ENCODE results near the gene ACOT9. TPM values are rescaled to one million over a fixed set of nuclear protein-coding genes. Genes with fewer than 3 reads are reported as not detected.

The ACOT9 gene
- total RNA-seq, 1 experiment from 2014 or later = 33.6 TPM

GRCh38 chrX:23704673-23705206 lies 38.3 kb downstream of the ACOT9 start:
- TF ChIP-seq EZH2 (IDR thresholded peaks at IDR 0.05; ENCODE audit: borderline replicate concordance, low read depth, low read length, poor library complexity, severe bottlenecking) = no peak
- H3K9me3 ChIP-seq (ENCODE audit: low read depth, low read length, poor library complexity, severe bottlenecking) = no peaks in the 10 kb centered on the region
- intact Hi-C loops (cut with micrococcal nuclease; ENCODE audit: unreplicated experiment) = no loop called here
- CTCF ChIA-PET = interaction anchor here (0.7 kb wide), 1 partner anchor 115 kb away, joined by 9 read pairs; no protein-coding TSS in a partner anchor
- no peaks in the 10 kb centered on the region for H3K27me3 ChIP-seq (replicated peaks; ENCODE audit: insufficient read depth, low read depth, low read length, poor library complexity)
- POLR2A ChIA-PET (ENCODE audit: low non-redundant PET) = no interaction called here
- no peak overlapping the region for H3K27ac ChIP-seq (ENCODE audit: low read depth, low read length, poor library complexity, severe bottlenecking)
- no peak overlapping the region for H3K4me3 ChIP-seq (ENCODE audit: low read depth, low read length, poor library complexity, severe bottlenecking)
- BruUV-seq (replicated peaks) = no TSS peak
- peaks cover 3% of the 10 kb centered on the region for H3K36me3 ChIP-seq (ENCODE audit: insufficient read depth, low read length, poor library complexity, severe bottlenecking)
- no peaks in the 10 kb centered on the region for H3K4me1 ChIP-seq (ENCODE audit: insufficient read depth, low read length, poor library complexity, severe bottlenecking)
- DNase-seq (ENCODE audit: low spot score) = no peak

- Histone ChIP-seq H3K4me3 (ENCODE audit: low read depth, low read length, poor library complexity, severe bottlenecking) (no peak overlapping the region), H3K27ac (ENCODE audit: low read depth, low read length, poor library complexity, severe bottlenecking) (no peak overlapping the region), H3K36me3 (ENCODE audit: insufficient read depth, low read length, poor library complexity, severe bottlenecking) (peaks cover 3% of the 10 kb centered on the region), H3K4me1 (ENCODE audit: insufficient read depth, low read length, poor library complexity, severe bottlenecking) (no peaks in the 10 kb centered on the region), H3K9me3 (ENCODE audit: low read depth, low read length, poor library complexity, severe bottlenecking) (no peaks in the 10 kb centered on the region), H3K27me3 (replicated peaks; ENCODE audit: insufficient read depth, low read depth, low read length, poor library complexity) (no peaks in the 10 kb centered on the region)
- ChIA-PET CTCF (no interaction called here), POLR2A (ENCODE audit: low non-redundant PET) (no interaction called here)
- intact Hi-C loops (cut with micrococcal nuclease; ENCODE audit: unreplicated experiment) = loop anchor here (10.0 kb wide), 1 partner anchor 355 kb away; the partner anchor contains the start of gene EIF2S3
- TF ChIP-seq CTCF (conservative IDR thresholded peaks at IDR 0.05; ENCODE audit: low read depth, low read length) (no peak), EZH2 (IDR thresholded peaks at IDR 0.05; ENCODE audit: borderline replicate concordance, low read depth, low read length, poor library complexity, severe bottlenecking) (no peak)
- BruUV-seq (replicated peaks) = no TSS peak
- DNase-seq (ENCODE audit: low spot score) = no peak
Observed at GRCh38 chrX:23699636-23700194, 43.4 kb downstream of the ACOT9 start.

- Histone ChIP-seq H3K36me3 (ENCODE audit: insufficient read depth, low read length, poor library complexity, severe bottlenecking) (no peaks in the 10 kb centered on the region), H3K9me3 (ENCODE audit: low read depth, low read length, poor library complexity, severe bottlenecking) (no peaks in the 10 kb centered on the region), H3K27me3 (replicated peaks; ENCODE audit: insufficient read depth, low read depth, low read length, poor library complexity) (no peaks in the 10 kb centered on the region), H3K27ac (ENCODE audit: low read depth, low read length, poor library complexity, severe bottlenecking) (no peak overlapping the region), H3K4me1 (ENCODE audit: insufficient read depth, low read length, poor library complexity, severe bottlenecking) (no peaks in the 10 kb centered on the region), H3K4me3 (ENCODE audit: low read depth, low read length, poor library complexity, severe bottlenecking) (no peak overlapping the region)
- ChIA-PET POLR2A (ENCODE audit: low non-redundant PET) (no interaction called here), CTCF (no interaction called here)
- peak; percentile 75 for DNase-seq (ENCODE audit: low spot score)
- no TSS peak for BruUV-seq (replicated peaks)
- TF ChIP-seq CTCF (conservative IDR thresholded peaks at IDR 0.05; ENCODE audit: low read depth, low read length) (peak; percentile 53), EZH2 (IDR thresholded peaks at IDR 0.05; ENCODE audit: borderline replicate concordance, low read depth, low read length, poor library complexity, severe bottlenecking) (no peak)
- intact Hi-C loops (cut with micrococcal nuclease; ENCODE audit: unreplicated experiment) = loop anchor here (1.0 to 10.0 kb wide), 2 partner anchors 207 to 360 kb away; partner anchors contain the start of gene EIF2S3
Observed at GRCh38 chrX:23694606-23695005, 48.5 kb downstream of the ACOT9 start.
